ENCODE data around the gene GRAMD2B. TPM values are rescaled to one million over a fixed set of nuclear protein-coding genes. Genes with fewer than 3 reads are reported as not detected.

GRAMD2B gene
- total and polyA plus RNA-seq, 7 donors = 1.3 to 8.0 (median 2.9) TPM

DNA sequence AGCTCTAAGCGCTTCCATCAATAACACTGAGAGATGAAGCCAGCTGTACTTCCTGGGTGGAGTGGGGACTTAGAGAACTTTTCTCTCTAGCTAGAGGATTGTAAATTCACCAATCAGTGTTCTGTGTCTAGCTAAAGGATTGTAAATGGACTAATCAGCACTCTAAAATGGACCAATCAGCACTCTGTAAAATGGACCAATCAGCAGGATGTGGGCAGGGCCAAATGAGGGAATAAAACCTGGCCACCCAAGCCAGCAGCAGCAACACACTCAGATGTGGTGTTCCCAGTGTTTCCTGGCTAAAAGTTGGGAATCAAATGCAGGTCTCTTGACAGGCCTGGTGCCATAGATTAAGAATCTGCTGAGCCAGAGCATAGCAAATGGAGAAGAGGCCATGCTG lies 111.3 kb downstream of the GRAMD2B start:
- ATAC-seq = no peak
- Histone ChIP-seq H3K36me3 (ENCODE audit: insufficient read depth in 1 of 2, low read depth in 1 of 2) (no peaks in the 10 kb centered on the region), H3K27me3 (ENCODE audit: insufficient read depth in 3 of 3, low read length in 2 of 3) (no peaks in the 10 kb centered on the region), H3K4me3 (no peak overlapping the region), H3K27ac (no peak overlapping the region), H3K4me1 (no peaks in the 10 kb centered on the region), H3K9me3 (no peaks in the 10 kb centered on the region)
- TF ChIP-seq, protein P1, sequence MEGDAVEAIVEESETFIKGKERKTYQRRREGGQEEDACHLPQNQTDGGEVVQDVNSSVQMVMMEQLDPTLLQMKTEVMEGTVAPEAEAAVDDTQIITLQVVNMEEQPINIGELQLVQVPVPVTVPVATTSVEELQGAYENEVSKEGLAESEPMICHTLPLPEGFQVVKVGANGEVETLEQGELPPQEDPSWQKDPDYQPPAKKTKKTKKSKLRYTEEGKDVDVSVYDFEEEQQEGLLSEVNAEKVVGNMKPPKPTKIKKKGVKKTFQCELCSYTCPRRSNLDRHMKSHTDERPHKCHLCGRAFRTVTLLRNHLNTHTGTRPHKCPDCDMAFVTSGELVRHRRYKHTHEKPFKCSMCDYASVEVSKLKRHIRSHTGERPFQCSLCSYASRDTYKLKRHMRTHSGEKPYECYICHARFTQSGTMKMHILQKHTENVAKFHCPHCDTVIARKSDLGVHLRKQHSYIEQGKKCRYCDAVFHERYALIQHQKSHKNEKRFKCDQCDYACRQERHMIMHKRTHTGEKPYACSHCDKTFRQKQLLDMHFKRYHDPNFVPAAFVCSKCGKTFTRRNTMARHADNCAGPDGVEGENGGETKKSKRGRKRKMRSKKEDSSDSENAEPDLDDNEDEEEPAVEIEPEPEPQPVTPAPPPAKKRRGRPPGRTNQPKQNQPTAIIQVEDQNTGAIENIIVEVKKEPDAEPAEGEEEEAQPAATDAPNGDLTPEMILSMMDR (IDR thresholded peaks at IDR 0.05) = no peak
- WGBS, 3 donors = 100% methylated on average over 1 of the region's 1 CpG
- DNase-seq = no peak
- intact Hi-C loops (cut with DNase I) = no loop called here

DNA sequence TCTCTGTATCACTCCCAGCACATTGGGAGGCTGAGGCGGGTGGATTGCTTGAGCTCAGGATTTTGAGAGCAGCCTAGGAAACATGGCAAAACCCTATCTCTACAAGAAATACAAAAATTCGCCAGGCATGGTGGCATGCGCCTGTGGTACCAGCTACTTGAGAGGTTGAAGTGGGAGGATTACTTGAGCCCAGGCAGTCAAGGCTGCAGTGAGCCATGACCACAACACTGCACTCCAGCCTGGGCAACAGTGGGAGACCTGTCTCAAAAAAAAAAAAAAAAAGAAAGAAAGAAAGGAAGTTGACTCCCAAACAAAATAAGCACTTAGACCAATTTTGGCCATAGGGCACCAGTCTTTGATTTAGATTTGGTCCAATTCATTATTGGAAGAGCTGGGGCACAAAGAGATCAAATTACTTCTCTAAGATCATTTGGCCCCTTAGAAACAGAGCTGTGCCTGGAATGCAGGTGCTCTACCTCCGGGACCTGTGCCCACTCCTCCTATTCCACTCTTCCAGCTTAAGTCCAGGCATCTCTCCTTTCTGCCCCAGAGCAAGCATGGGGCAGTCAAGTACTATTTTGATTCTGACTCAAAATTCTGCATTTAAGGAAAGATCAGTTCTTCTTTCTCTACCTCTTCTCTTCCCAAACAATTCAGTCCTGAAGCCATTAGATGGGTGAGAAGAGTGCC lies 112.8 kb downstream of the GRAMD2B start:
- H3K27ac ChIP-seq = no peak overlapping the region
- H3K27me3 ChIP-seq (ENCODE audit: insufficient read depth in 3 of 3, low read length in 2 of 3) = no peaks in the 10 kb centered on the region
- intact Hi-C loops (cut with DNase I) = loop anchor here (5.0 kb wide), 2 partner anchors 44 to 199 kb away; no protein-coding TSS in a partner anchor
- no peak overlapping the region for H3K4me3 ChIP-seq
- no peaks in the 10 kb centered on the region for H3K9me3 ChIP-seq
- TF ChIP-seq, protein P1 (IDR thresholded peaks at IDR 0.05) = no peak
- DNase-seq = no peak
- 90 to 95% (median 93%) methylated on average over 4 of the region's 4 CpGs for WGBS, 3 donors
- no peak for ATAC-seq
- no peaks in the 10 kb centered on the region for H3K4me1 ChIP-seq
- H3K36me3 ChIP-seq (ENCODE audit: insufficient read depth in 1 of 2, low read depth in 1 of 2) = no peaks in the 10 kb centered on the region

DNA sequence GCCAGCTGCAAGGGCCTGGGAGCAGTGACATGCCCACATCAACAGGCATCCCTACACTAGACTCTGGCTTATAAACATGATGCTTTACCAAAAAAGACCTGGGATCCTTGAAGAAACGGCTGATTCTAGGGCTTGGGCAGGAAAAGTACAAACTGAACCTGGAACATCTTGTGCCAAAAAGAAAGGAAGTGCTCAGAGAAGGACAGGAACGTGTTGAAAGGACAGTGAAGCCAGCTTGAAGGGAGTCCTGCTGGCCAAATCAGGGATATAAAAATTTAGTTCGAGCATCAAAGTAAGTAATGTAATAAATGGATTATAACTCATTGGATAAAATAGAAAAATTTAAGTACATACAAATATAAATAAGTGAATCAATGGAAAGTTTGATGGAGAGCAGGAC lies 113.7 kb downstream of the GRAMD2B start:
- TF ChIP-seq, protein P1 (IDR thresholded peaks at IDR 0.05) = no peak
- no peaks in the 10 kb centered on the region for H3K27me3 ChIP-seq (ENCODE audit: insufficient read depth in 3 of 3, low read length in 2 of 3)
- no peaks in the 10 kb centered on the region for H3K4me1 ChIP-seq
- intact Hi-C loops (cut with DNase I) = loop anchor here (5.0 kb wide), 2 partner anchors 45 to 200 kb away; no protein-coding TSS in a partner anchor
- ATAC-seq (no peak), DNase-seq (no peak)
- H3K9me3 ChIP-seq = no peaks in the 10 kb centered on the region
- 43 to 61% (median 58%) methylated on average over 3 of the region's 3 CpGs for WGBS, 3 donors
- no peak overlapping the region for H3K27ac ChIP-seq
- H3K4me3 ChIP-seq = no peak overlapping the region
- H3K36me3 ChIP-seq (ENCODE audit: insufficient read depth in 1 of 2, low read depth in 1 of 2) = no peaks in the 10 kb centered on the region

DNA sequence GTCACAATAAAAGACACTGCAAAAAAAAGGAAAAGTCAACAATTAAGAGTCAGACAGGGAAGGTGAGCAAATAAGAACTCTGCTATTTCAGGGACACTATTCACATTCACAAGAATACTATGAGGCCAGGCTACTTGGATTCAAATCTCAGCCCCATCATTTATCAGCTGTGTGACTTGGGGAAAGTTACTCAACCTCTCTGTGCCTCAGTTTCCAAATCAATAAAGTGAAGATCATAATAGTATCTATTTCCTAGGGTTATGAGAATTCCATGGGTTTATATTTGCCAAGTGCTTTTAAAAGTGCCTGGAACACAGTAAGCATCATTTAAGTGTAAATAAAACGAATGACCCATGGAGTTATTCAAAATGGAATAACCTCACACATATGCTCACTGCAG lies 115.4 kb downstream of the GRAMD2B start:
- WGBS, 3 donors = 63 to 88% (median 83%) methylated on average over 1 of the region's 1 CpG
- H3K36me3 ChIP-seq (ENCODE audit: insufficient read depth in 1 of 2, low read depth in 1 of 2) = no peaks in the 10 kb centered on the region
- no peaks in the 10 kb centered on the region for H3K27me3 ChIP-seq (ENCODE audit: insufficient read depth in 3 of 3, low read length in 2 of 3)
- no peak for DNase-seq
- no peaks in the 10 kb centered on the region for H3K4me1 ChIP-seq
- intact Hi-C loops (cut with DNase I) = loop anchor here (1.0 to 5.0 kb wide), 3 partner anchors 46 to 201 kb away; no protein-coding TSS in a partner anchor
- H3K4me3 ChIP-seq = no peak overlapping the region
- H3K27ac ChIP-seq = no peak overlapping the region
- H3K9me3 ChIP-seq = no peaks in the 10 kb centered on the region
- ATAC-seq = peak in 1 of 4 donors; percentile 35
- TF ChIP-seq, protein P1 (IDR thresholded peaks at IDR 0.05) = no peak

Data from psoas muscle (tissue), 8 donors.